A549 (cell line): ENCODE measurements around the gene KCNK6. TPM values are rescaled to one million over a fixed set of nuclear protein-coding genes. Genes with fewer than 3 reads are reported as not detected.
"Not testable (repeated sequence)": the region's sequence is repeated elsewhere in the genome, so short reads cannot be mapped to it uniquely, and the experiment has no call there.

Experiments
- ATAC-seq, 2 experiments: fragments of 200-7000 bp in 1 of 2; fragments of >200 bp in 1 of 2; cut with Nextera tagmentation in 1 of 2; cut with Tn5 transposase in 1 of 2; 3 replicates each; pipeline versions ENCODE4 v1.8.0 to v1.9.1; 2018 to 2020; ENCODE audit warnings: mild to moderate bottlenecking in 1 of 2, moderate library complexity in 1 of 2
- CTCF ChIA-PET: fragments of 300-600 bp; sonication (Branson Sonifier 250); formaldehyde crosslinking; extraction: SDS; loops from one replicate; lab custom pipeline; 2021; ENCODE audit warnings: antibody characterized with exemption, inconsistent platforms; lab: Yijun Ruan, JAX
- POLR2A ChIA-PET: fragments of 350-600 bp; formaldehyde crosslinking; extraction: SDS; loops from one replicate; lab custom pipeline; 2021; ENCODE audit warnings: antibody characterized with exemption, inconsistent platforms; lab: Yijun Ruan, JAX
- DNase-seq, 2 experiments: peaks; one replicate each; pipeline versions ENCODE4 v3.0.0 to v3.0.0-alpha.2; 2011 to 2016; ENCODE audit warnings: low read depth in 1 of 2, low spot score in 1 of 2
- FAIRE-seq: peaks from 2 replicates; lab custom pipeline; 2011; peaks lifted over from hg19 to GRCh38; lab: Jason Lieb, UNC
- H3K27ac ChIP-seq, 2 experiments: fragments of >200 bp; sonication (Bioruptor Twin); formaldehyde crosslinking; 3 replicates each; pipeline ENCODE4 v1.5.1; 2016 to 2017
- H3K4me1 ChIP-seq: fragments of >200 bp; sonication (Bioruptor Twin); formaldehyde crosslinking; 3 replicates; pipeline ENCODE4 v1.6.1; 2016
- H3K4me2 ChIP-seq: fragments of >200 bp; sonication (Bioruptor Twin); formaldehyde crosslinking; 3 replicates; pipeline ENCODE4 v1.6.1; 2016
- H3K4me3 ChIP-seq: fragments of >200 bp; sonication (Bioruptor Twin); formaldehyde crosslinking; 3 replicates; pipeline ENCODE4 v1.5.1; 2016
- H3K9me3 ChIP-seq: fragments of >200 bp; sonication (Bioruptor Twin); formaldehyde crosslinking; 3 replicates; pipeline ENCODE4 v1.6.1; 2016
- CBX2 ChIP-seq: fragments of 200-600 bp; sonication (generic); IDR thresholded peaks from 2 replicates; pipeline ENCODE4 v1.6.1; 2016; ENCODE audit warnings: low read depth, mild to moderate bottlenecking, borderline replicate concordance
- CEBPB ChIP-seq, 2 experiments: fragments of >200 bp in 1 of 2; sonication (Bioruptor Twin) in 1 of 2; formaldehyde crosslinking in 1 of 2; IDR thresholded peaks; 2 replicates each; pipeline ENCODE4 v1.6.1; 2012 to 2016
- CHD4 ChIP-seq: fragments of 200-600 bp; sonication (generic); IDR thresholded peaks from 2 replicates; pipeline ENCODE4 v1.6.1; 2016; ENCODE audit warnings: antibody characterized with exemption, mild to moderate bottlenecking, borderline replicate concordance
- E2F6 ChIP-seq: IDR thresholded peaks from 2 replicates; pipeline ENCODE4 v1.6.1; 2012; ENCODE audit warnings: low read depth, borderline replicate concordance
- FOSB ChIP-seq: fragments of 250-450 bp; sonication (Bioruptor Pico); IDR thresholded peaks from 2 replicates; pipeline ENCODE4 v1.5.0; 2020; ENCODE audit warnings: mild to moderate bottlenecking, moderate library complexity
- FOSL2 ChIP-seq, 2 experiments: fragments of 450-650 bp in 1 of 2; fragments of >200 bp in 1 of 2; sonication (Bioruptor Twin) in 1 of 2; formaldehyde crosslinking; IDR thresholded peaks; 2 replicates each; pipeline versions ENCODE4 v1.5.0 to v1.6.1; 2016 to 2020; ENCODE audit warnings: mild to moderate bottlenecking in 1 of 2, moderate library complexity in 1 of 2
- HOXB5 ChIP-seq: fragments of 250-450 bp; sonication (Bioruptor Pico); IDR thresholded peaks from 2 replicates; pipeline ENCODE4 v1.5.0; 2020; ENCODE audit warnings: mild to moderate bottlenecking, moderate library complexity
- JUN ChIP-seq, 2 experiments: fragments of >200 bp; sonication (Bioruptor Twin); formaldehyde crosslinking; IDR thresholded peaks; 2 replicates in 1 of 2; 3 replicates in 1 of 2; pipeline ENCODE4 v1.6.1; 2016 to 2017
- JUNB ChIP-seq: fragments of >200 bp; sonication (Bioruptor Twin); formaldehyde crosslinking; IDR thresholded peaks from 2 replicates; pipeline ENCODE4 v1.6.1; 2016
- MAX ChIP-seq: IDR thresholded peaks from 2 replicates; pipeline ENCODE4 v1.6.1; 2012
- NFE2L2 ChIP-seq: fragments of 150-350 bp; conservative IDR thresholded peaks from 2 replicates; pipeline ENCODE4 v1.6.1; 2014; ENCODE audit warnings: low read length
- NR3C1 ChIP-seq: fragments of >200 bp; sonication (Bioruptor Twin); formaldehyde crosslinking; IDR thresholded peaks from 3 replicates; pipeline ENCODE4 v1.6.1; 2017
- PBX3 ChIP-seq: IDR thresholded peaks from 2 replicates; pipeline ENCODE4 v1.6.1; 2012
- PHF8 ChIP-seq: fragments of 200-600 bp; sonication (generic); IDR thresholded peaks from 2 replicates; pipeline ENCODE4 v1.6.1; 2016; ENCODE audit warnings: low read depth, mild to moderate bottlenecking, antibody characterized with exemption, moderate library complexity, borderline replicate concordance
- POLR2A ChIP-seq: IDR thresholded peaks from 2 replicates; pipeline ENCODE4 v1.6.1; 2012; ENCODE audit warnings: mild to moderate bottlenecking, low read length
- RCOR1 ChIP-seq: fragments of 150-350 bp; IDR thresholded peaks from 2 replicates; pipeline ENCODE4 v1.6.1; 2014; ENCODE audit warnings: antibody characterized with exemption, low read length, low read depth
- RFX5 ChIP-seq: fragments of 450-650 bp; IDR thresholded peaks from 2 replicates; pipeline ENCODE4 v1.7.1; 2014; ENCODE audit warnings: antibody characterized with exemption, mild to moderate bottlenecking, moderate library complexity
- RNF2 ChIP-seq: fragments of 200-600 bp; sonication (generic); IDR thresholded peaks from 2 replicates; pipeline ENCODE4 v1.6.1; 2016; ENCODE audit warnings: low read depth, mild to moderate bottlenecking, antibody characterized with exemption, moderate library complexity, borderline replicate concordance
- SMC3 ChIP-seq: fragments of >200 bp; sonication (Bioruptor Twin); formaldehyde crosslinking; IDR thresholded peaks from 3 replicates; pipeline ENCODE4 v1.6.1; 2018; ENCODE audit warnings: inconsistent platforms
- USF2 ChIP-seq: fragments of 450-650 bp; IDR thresholded peaks from 2 replicates; pipeline ENCODE4 v1.6.1; 2014; ENCODE audit warnings: antibody characterized with exemption
- WGBS: methylation state at CpG from one replicate; pipeline ENCODE4 v1.1.6; 2017; ENCODE audit errors: missing lambda C conversion rate; 5-methylcytosine and 5-hydroxymethylcytosine counted together
- polyA plus RNA-seq, 4 experiments: library from polyadenylated mRNA; depleted of rRNA in 3 of 4; stranded (reverse); fragments of >200 nt; fragmentation: RNase III in 1 of 4; extraction: RNeasy Plus Mini Kit Qiagen cat#74134 plus additional on column Dnase treatment in 1 of 4; gene quantifications; 2 replicates in 3 of 4; 3 replicates in 1 of 4; pipeline ENCODE4 v1.2.3, GENCODE V29; 2011 to 2017

Gene KCNK6
- polyA plus RNA-seq, 2 of the 4 experiments (the other 2 are of a cell fraction), result 2.4 to 2.8 TPM

- Histone ChIP-seq H3K4me2 (peak overlapping the region; percentile 86), H3K9me3 (no peaks in the 10 kb centered on the region), H3K4me1 (peaks cover 9% of the 10 kb centered on the region; the same call in 1 of the 3 replicates), H3K4me3 (peak overlapping the region; percentile 65), H3K27ac (peak overlapping the region; percentile 62 to 81)
- TF ChIP-seq CHD4 (no peak), NR3C1 (no peak), USF2 (no peak), E2F6 (peak; percentile 77), CBX2 (no peak), POLR2A (peak; percentile 57), JUN (IDR thresholded peaks at IDR 0.05) (peak in 1 of 2 experiments; percentile 68; a peak in 1 of 5 replicates), PHF8 (peak; percentile 63; the same call in 1 of the 2 replicates), HOXB5 (CRISPR knock-in tag) (no peak), FOSB (CRISPR knock-in tag) (no peak), RNF2 (0 out of 2 replicates have a peak, but pooled peaks have one; percentile 30), RFX5 (0 out of 2 replicates have a peak, but pooled peaks have one; percentile 36), SMC3 (no peak), NFE2L2 (no peak), CEBPB (IDR thresholded peaks at IDR 0.05) (no peak), MAX (peak; percentile 74), RCOR1 (no peak), JUNB (no peak), PBX3 (0 out of 2 replicates have a peak, but pooled peaks have one; percentile 13), FOSL2 (IDR thresholded peaks at IDR 0.05) (no peak), FOSL2 (CRISPR knock-in tag; IDR thresholded peaks at IDR 0.05) (peak; percentile 4; the same call in 1 of the 2 replicates)
- 2% methylated on average over 68 of the region's 68 CpGs for WGBS
- CTCF ChIA-PET, result interaction anchor here (0.6 to 1.6 kb wide), 14 partner anchors 8 to 855 kb away, joined by 3 to 6 read pairs (median 3); partner anchors contain the start of genes CATSPERG, FAM98C, PPP1R14A and PSMD8
- POLR2A ChIA-PET, result interaction anchor here (0.5 to 3.0 kb wide), 9 partner anchors 11 to 568 kb away, joined by 3 to 41 read pairs (median 5); partner anchors contain the start of genes C19orf33, FAM98C, GGN and MRPS12
- FAIRE-seq, result peak; percentile 49
- peak; percentile 92 to 94 for DNase-seq
- ATAC-seq, result peak; percentile 72 to 80
Measured at GRCh38 chr19:38362076-38362945, 42.7 kb downstream of the KCNK6 start.

- 63% methylated on average over 15 of the region's 16 CpGs for WGBS
- FAIRE-seq, H3K4me1 ChIP-seq, ATAC-seq, H3K9me3 ChIP-seq, DNase-seq: not testable (repeated sequence)
- peak overlapping the region; percentile 62 to 81; a peak in 4 of 6 replicates for H3K27ac ChIP-seq
- H3K4me3 ChIP-seq, result peak overlapping the region; percentile 65
- CTCF ChIA-PET, result interaction anchor here (0.6 to 3.5 kb wide), 7 partner anchors 9 to 128 kb away, joined by 3 to 15 read pairs (median 5); partner anchors contain the start of genes CATSPERG, FAM98C and PSMD8
- POLR2A ChIA-PET, result interaction anchor here (1.2 to 3.0 kb wide), 5 partner anchors 11 to 567 kb away, joined by 3 to 41 read pairs (median 9); partner anchors contain the start of genes C19orf33, FAM98C, GGN and MRPS12
- H3K4me2 ChIP-seq, result peak overlapping the region; percentile 86
Measured at GRCh38 chr19:38362946-38363688, 43.5 kb downstream of the KCNK6 start.
